TTC549 (cell line): Measurements from ENCODE around the gene NID1.
A peak's percentile ranks its signal among the peaks of the same experiment; 100 is the strongest.

ENCODE experiments used
- FAIRE-seq: peaks from 2 replicates; lab custom pipeline; 2012; peaks lifted over from hg19 to GRCh38; lab: Jason Lieb, UNC

Gene NID1

GRCh38 chr1:235954306-235955283 lies 110.3 kb downstream of the NID1 start:
- FAIRE-seq: no peak

- no peak for FAIRE-seq
Measured at GRCh38 chr1:235953801-235954200, 111.1 kb downstream of the NID1 start.

- no peak for FAIRE-seq
Measured at GRCh38 chr1:235952950-235953615, 111.8 kb downstream of the NID1 start.

- FAIRE-seq: no peak
Measured at GRCh38 chr1:235951661-235952060, 113.2 kb downstream of the NID1 start.

GRCh38 chr1:235950318-235950717 lies 114.6 kb downstream of the NID1 start:
- FAIRE-seq: no peak

- FAIRE-seq: no peak
Measured at GRCh38 chr1:235948774-235949427, 116.0 kb downstream of the NID1 start.

- no peak for FAIRE-seq
Measured at GRCh38 chr1:235947989-235948388, 116.9 kb downstream of the NID1 start.

GRCh38 chr1:235946571-235946981 lies 118.3 kb downstream of the NID1 start:
- FAIRE-seq: peak; percentile 11

- FAIRE-seq: no peak
Measured at GRCh38 chr1:235945775-235946570, 118.9 kb downstream of the NID1 start.

GRCh38 chr1:235943581-235944114 lies 121.2 kb downstream of the NID1 start:
- FAIRE-seq: no peak

GRCh38 chr1:235942979-235943575 lies 121.8 kb downstream of the NID1 start:
- FAIRE-seq: no peak

- FAIRE-seq: no peak
Measured at GRCh38 chr1:235942625-235942934, 122.3 kb downstream of the NID1 start.

GRCh38 chr1:235941876-235942624 lies 122.8 kb downstream of the NID1 start:
- no peak for FAIRE-seq

- no peak for FAIRE-seq
Measured at GRCh38 chr1:235940285-235940684, 124.6 kb downstream of the NID1 start.

GRCh38 chr1:235939480-235939775 lies 125.5 kb downstream of the NID1 start:
- FAIRE-seq: no peak

- FAIRE-seq: no peak
Measured at GRCh38 chr1:235938709-235939479, 126.0 kb downstream of the NID1 start.

GRCh38 chr1:235937123-235937522 lies 127.8 kb downstream of the NID1 start:
- no peak for FAIRE-seq

GRCh38 chr1:235935235-235936225 lies 129.4 kb downstream of the NID1 start:
- no peak for FAIRE-seq

- FAIRE-seq: no peak
Measured at GRCh38 chr1:235933766-235934116, 131.1 kb downstream of the NID1 start.
